Heart left ventricle (tissue), 13 donors: ENCODE data around the gene PMP22.

Source experiments
- CTCF ChIP-seq, 12 donors: fragments of 200-600 bp; sonication (generic) in 4 of 12; IDR thresholded peaks; one replicate each; pipeline versions ENCODE4 v1.5.0 to v1.8.0; 2018 to 2022; ENCODE audit warnings: antibody characterized with exemption in 12 of 12, mild to moderate bottlenecking in 5 of 12
- POLR2A ChIP-seq, 2 donors: fragments of 450-650 bp; IDR thresholded peaks; one replicate each; pipeline ENCODE4 v1.6.1; 2017; ENCODE audit warnings: antibody characterized with exemption in 2 of 2, mild to moderate bottlenecking in 2 of 2, moderate library complexity in 2 of 2
- donor health status: ischemic (EF 13 %, LVEDD 7.1; RV severe dilation, severe dysfunction).
- donor health status: DM: no; HTN: yes; CAD: no.
- donor health status: DM: no; HTN: no; CAD: no.
- donor health status: ischemic (EF 25% LVEDD 6.9; RV normal size, moderate dysfunction).
- donor health status: ischemic (EF 25% LVEDD 5.7; RV mildly dilated, moderate dysfunction).
- donor health status: ischemic (EF 35%, LVEDD 5.7; RV mildly dilated, moderate dysfunction).
- donor health status: nonischemic (EF 11% LVEDD 7.7; RV severe dilation, severe dysfunction).
- donor health status: DM: yes; HTN: yes; CAD: no.
- donor health status: PGD.
- donor health status: ischemic (EF 29% LVEDD 5.4; RV normal size, mild dysfunction).
- donor health status: nonischemic (EF 23%, LVEDD 6.1; RV moderate dilation, normal function).

- TF ChIP-seq POLR2A (IDR thresholded peaks at IDR 0.05) (no peak), CTCF (IDR thresholded peaks at IDR 0.05) (no peak)
Measured at GRCh38 chr17:15181333-15181732, 83.8 kb downstream of the PMP22 start.
